ENCODE results near the gene GNAO1.

GRCh38 chr16:56246051-56246817 is 54.9 kb downstream of the GNAO1 start:
- TF ChIP-seq EZH2 (optimal IDR thresholded peaks at IDR 0.05; ENCODE audit: low read depth, low read length): no peak
- TF ChIP-seq, protein P1, sequence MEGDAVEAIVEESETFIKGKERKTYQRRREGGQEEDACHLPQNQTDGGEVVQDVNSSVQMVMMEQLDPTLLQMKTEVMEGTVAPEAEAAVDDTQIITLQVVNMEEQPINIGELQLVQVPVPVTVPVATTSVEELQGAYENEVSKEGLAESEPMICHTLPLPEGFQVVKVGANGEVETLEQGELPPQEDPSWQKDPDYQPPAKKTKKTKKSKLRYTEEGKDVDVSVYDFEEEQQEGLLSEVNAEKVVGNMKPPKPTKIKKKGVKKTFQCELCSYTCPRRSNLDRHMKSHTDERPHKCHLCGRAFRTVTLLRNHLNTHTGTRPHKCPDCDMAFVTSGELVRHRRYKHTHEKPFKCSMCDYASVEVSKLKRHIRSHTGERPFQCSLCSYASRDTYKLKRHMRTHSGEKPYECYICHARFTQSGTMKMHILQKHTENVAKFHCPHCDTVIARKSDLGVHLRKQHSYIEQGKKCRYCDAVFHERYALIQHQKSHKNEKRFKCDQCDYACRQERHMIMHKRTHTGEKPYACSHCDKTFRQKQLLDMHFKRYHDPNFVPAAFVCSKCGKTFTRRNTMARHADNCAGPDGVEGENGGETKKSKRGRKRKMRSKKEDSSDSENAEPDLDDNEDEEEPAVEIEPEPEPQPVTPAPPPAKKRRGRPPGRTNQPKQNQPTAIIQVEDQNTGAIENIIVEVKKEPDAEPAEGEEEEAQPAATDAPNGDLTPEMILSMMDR (IDR thresholded peaks at IDR 0.05; ENCODE audit: low read length): no peak

Data from MM.1S (cell line).